Adrenal gland (tissue), 5 donors: Measurements from ENCODE around the gene RND1.

Source experiments
- POLR2A ChIP-seq, 2 donors: fragments of 450-650 bp; IDR thresholded peaks; one replicate each; pipeline ENCODE4 v1.6.1; 2017; ENCODE audit warnings: antibody characterized with exemption in 2 of 2, mild to moderate bottlenecking in 2 of 2, moderate library complexity in 1 of 2
- TF ChIP-seq, protein P1 (sequence below), 6 experiments: fragments of 450-650 bp in 4 of 6; fragments of 200-600 bp in 2 of 6; sonication (generic) in 1 of 6; IDR thresholded peaks; 1 replicate in 5 of 6; 2 replicates in 1 of 6; pipeline versions ENCODE4 v1.5.1 to v1.8.0; 2016 to 2021; ENCODE audit warnings: antibody characterized with exemption in 6 of 6, mild to moderate bottlenecking in 2 of 6, moderate library complexity in 1 of 6
- donor health status: DM: no; HTN: no; CAD: no.

DNA sequence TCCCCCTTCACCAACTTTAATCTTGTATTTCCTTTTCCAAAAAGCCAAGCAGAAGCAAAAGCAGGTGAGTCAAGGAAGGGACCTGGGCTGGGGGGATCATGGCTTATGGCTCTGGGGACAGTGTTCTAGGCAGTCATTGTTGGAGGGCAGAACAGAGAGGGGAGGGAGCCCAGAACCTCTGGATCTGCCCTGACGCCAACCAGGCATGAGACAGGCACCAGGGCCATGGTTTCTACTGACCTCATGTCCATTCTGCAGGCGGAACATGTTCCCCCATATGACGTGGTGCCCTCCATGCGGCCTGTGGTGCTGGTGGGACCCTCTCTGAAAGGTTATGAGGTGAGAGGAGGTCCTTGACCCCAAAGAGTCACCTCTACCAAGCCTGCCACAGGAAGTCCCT lies 40.8 kb downstream of the RND1 start:
- no peak for TF ChIP-seq POLR2A (IDR thresholded peaks at IDR 0.05)
- TF ChIP-seq, protein P1, sequence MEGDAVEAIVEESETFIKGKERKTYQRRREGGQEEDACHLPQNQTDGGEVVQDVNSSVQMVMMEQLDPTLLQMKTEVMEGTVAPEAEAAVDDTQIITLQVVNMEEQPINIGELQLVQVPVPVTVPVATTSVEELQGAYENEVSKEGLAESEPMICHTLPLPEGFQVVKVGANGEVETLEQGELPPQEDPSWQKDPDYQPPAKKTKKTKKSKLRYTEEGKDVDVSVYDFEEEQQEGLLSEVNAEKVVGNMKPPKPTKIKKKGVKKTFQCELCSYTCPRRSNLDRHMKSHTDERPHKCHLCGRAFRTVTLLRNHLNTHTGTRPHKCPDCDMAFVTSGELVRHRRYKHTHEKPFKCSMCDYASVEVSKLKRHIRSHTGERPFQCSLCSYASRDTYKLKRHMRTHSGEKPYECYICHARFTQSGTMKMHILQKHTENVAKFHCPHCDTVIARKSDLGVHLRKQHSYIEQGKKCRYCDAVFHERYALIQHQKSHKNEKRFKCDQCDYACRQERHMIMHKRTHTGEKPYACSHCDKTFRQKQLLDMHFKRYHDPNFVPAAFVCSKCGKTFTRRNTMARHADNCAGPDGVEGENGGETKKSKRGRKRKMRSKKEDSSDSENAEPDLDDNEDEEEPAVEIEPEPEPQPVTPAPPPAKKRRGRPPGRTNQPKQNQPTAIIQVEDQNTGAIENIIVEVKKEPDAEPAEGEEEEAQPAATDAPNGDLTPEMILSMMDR (IDR thresholded peaks at IDR 0.05): no peak
